ENCODE data around the gene NR3C2.

The NR3C2 gene

GRCh38 chr4:148081745-148082144, 360.5 kb downstream of the NR3C2 start:
- Histone ChIP-seq H3K23ac (ENCODE audit: low read length) (no peak overlapping the region), H3K36me3 (ENCODE audit: control insufficient read depth in 1 of 2, insufficient read depth in 2 of 2, low read length in 2 of 2) (peaks cover 8 to 14% of the 10 kb centered on the region in 2 experiments), H3K4me3 (ENCODE audit: low read depth, low read length) (no peak overlapping the region), H3K9me3 (ENCODE audit: insufficient read depth, low read depth, low read length) (peaks cover 2% of the 10 kb centered on the region), H3K4me2 (ENCODE audit: low read length) (no peak overlapping the region), H3K14ac (ENCODE audit: low read length) (no peak overlapping the region), H4K12ac (ENCODE audit: low read depth, low read length) (no peak overlapping the region), H3K79me1 (ENCODE audit: low read length) (no peaks in the 10 kb centered on the region), H4K91ac (ENCODE audit: low read depth, low read length) (no peak overlapping the region), H4K8ac (ENCODE audit: low read depth, low read length) (no peak overlapping the region), H3K9ac (ENCODE audit: low read length) (no peak overlapping the region), H3K79me2 (ENCODE audit: control insufficient read depth, insufficient read depth, low read length, poor library complexity) (no peaks in the 10 kb centered on the region), H2BK120ac (ENCODE audit: insufficient read depth, low read length, poor library complexity) (no peak overlapping the region), H3K18ac (ENCODE audit: low read length) (no peak overlapping the region), H2BK12ac (ENCODE audit: low read length) (no peak overlapping the region), H2AFZ (ENCODE audit: insufficient read depth, low read length, poor library complexity) (no peak overlapping the region), H3K4me1 (ENCODE audit: control insufficient read depth in 1 of 2, insufficient read depth in 2 of 2, low read length in 2 of 2) (no peaks in the 10 kb centered on the region), H2BK5ac (ENCODE audit: low read depth, low read length, poor library complexity) (no peak overlapping the region), H3K27ac (ENCODE audit: low read depth, low read length) (no peak overlapping the region), H3K4ac (ENCODE audit: low read depth, low read length) (no peak overlapping the region), H2AK5ac (ENCODE audit: low read length) (no peak overlapping the region), H3K27me3 (ENCODE audit: insufficient read depth, low read length) (no peaks in the 10 kb centered on the region)
- WGBS (ENCODE audit: extremely low coverage, insufficient coverage, insufficient read length) = no CpG with 5 or more reads among the region's 3 CpGs
- no peak for DNase-seq

DNA sequence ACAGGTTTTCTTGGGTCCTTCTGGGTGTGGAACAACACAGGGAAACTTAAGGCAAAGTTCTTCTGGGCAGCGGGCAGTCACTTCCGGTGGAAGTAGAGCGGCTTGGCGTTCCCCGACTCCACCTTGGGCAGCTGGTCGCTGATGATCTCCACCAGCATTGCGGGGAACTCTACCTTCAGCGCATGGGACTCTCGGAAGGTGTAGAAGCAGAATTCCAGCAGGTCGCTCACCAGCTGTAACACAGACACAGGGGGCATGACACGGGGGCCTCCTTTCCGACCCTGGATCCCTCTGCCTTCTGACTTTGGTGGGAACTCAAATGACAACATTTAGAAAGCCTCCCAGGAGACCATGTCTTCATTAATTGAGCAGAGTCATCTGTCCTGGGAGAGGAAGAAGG, 360.9 kb downstream of the NR3C2 start:
- no peak overlapping the region for H3K4me3 ChIP-seq (ENCODE audit: low read depth, low read length)
- peaks cover 8 to 14% of the 10 kb centered on the region in 2 experiments for H3K36me3 ChIP-seq (ENCODE audit: control insufficient read depth in 1 of 2, insufficient read depth in 2 of 2, low read length in 2 of 2)
- WGBS (ENCODE audit: extremely low coverage, insufficient coverage, insufficient read length) = no CpG with 5 or more reads among the region's 12 CpGs
- no peak overlapping the region for H4K91ac ChIP-seq (ENCODE audit: low read depth, low read length)
- no peak for DNase-seq
- no peak overlapping the region for H2AFZ ChIP-seq (ENCODE audit: insufficient read depth, low read length, poor library complexity)
- H3K4me1 ChIP-seq (ENCODE audit: control insufficient read depth in 1 of 2, insufficient read depth in 2 of 2, low read length in 2 of 2) = no peaks in the 10 kb centered on the region
- no peak overlapping the region for H3K9ac ChIP-seq (ENCODE audit: low read length)
- peaks cover 2% of the 10 kb centered on the region for H3K9me3 ChIP-seq (ENCODE audit: insufficient read depth, low read depth, low read length)
- no peak overlapping the region for H4K8ac ChIP-seq (ENCODE audit: low read depth, low read length)
- no peak overlapping the region for H3K4me2 ChIP-seq (ENCODE audit: low read length)
- H3K27ac ChIP-seq (ENCODE audit: low read depth, low read length) = no peak overlapping the region
- no peak overlapping the region for H3K18ac ChIP-seq (ENCODE audit: low read length)
- H3K27me3 ChIP-seq (ENCODE audit: insufficient read depth, low read length) = no peaks in the 10 kb centered on the region
- H3K4ac ChIP-seq (ENCODE audit: low read depth, low read length) = no peak overlapping the region
- H4K12ac ChIP-seq (ENCODE audit: low read depth, low read length) = no peak overlapping the region
- H2BK5ac ChIP-seq (ENCODE audit: low read depth, low read length, poor library complexity) = no peak overlapping the region
- no peaks in the 10 kb centered on the region for H3K79me1 ChIP-seq (ENCODE audit: low read length)
- no peak overlapping the region for H2BK120ac ChIP-seq (ENCODE audit: insufficient read depth, low read length, poor library complexity)
- no peak overlapping the region for H3K14ac ChIP-seq (ENCODE audit: low read length)
- no peak overlapping the region for H2BK12ac ChIP-seq (ENCODE audit: low read length)
- no peak overlapping the region for H3K23ac ChIP-seq (ENCODE audit: low read length)
- H2AK5ac ChIP-seq (ENCODE audit: low read length) = no peak overlapping the region
- H3K79me2 ChIP-seq (ENCODE audit: control insufficient read depth, insufficient read depth, low read length, poor library complexity) = no peaks in the 10 kb centered on the region

GRCh38 chr4:148079961-148080360, 362.3 kb downstream of the NR3C2 start:
- Histone ChIP-seq H3K27ac (ENCODE audit: low read depth, low read length) (no peak overlapping the region), H4K91ac (ENCODE audit: low read depth, low read length) (no peak overlapping the region), H4K12ac (ENCODE audit: low read depth, low read length) (no peak overlapping the region), H3K79me1 (ENCODE audit: low read length) (no peaks in the 10 kb centered on the region), H3K4me2 (ENCODE audit: low read length) (no peak overlapping the region), H3K4me3 (ENCODE audit: low read depth, low read length) (no peak overlapping the region), H3K9ac (ENCODE audit: low read length) (no peak overlapping the region), H3K14ac (ENCODE audit: low read length) (no peak overlapping the region), H2AFZ (ENCODE audit: insufficient read depth, low read length, poor library complexity) (no peak overlapping the region), H4K8ac (ENCODE audit: low read depth, low read length) (no peak overlapping the region), H2AK5ac (ENCODE audit: low read length) (no peak overlapping the region), H3K4me1 (ENCODE audit: control insufficient read depth in 1 of 2, insufficient read depth in 2 of 2, low read length in 2 of 2) (no peaks in the 10 kb centered on the region), H2BK5ac (ENCODE audit: low read depth, low read length, poor library complexity) (no peak overlapping the region), H2BK12ac (ENCODE audit: low read length) (no peak overlapping the region), H3K27me3 (ENCODE audit: insufficient read depth, low read length) (no peaks in the 10 kb centered on the region), H3K23ac (ENCODE audit: low read length) (no peak overlapping the region), H2BK120ac (ENCODE audit: insufficient read depth, low read length, poor library complexity) (no peak overlapping the region), H3K18ac (ENCODE audit: low read length) (no peak overlapping the region), H3K9me3 (ENCODE audit: insufficient read depth, low read depth, low read length) (peaks cover 3% of the 10 kb centered on the region), H3K79me2 (ENCODE audit: control insufficient read depth, insufficient read depth, low read length, poor library complexity) (no peaks in the 10 kb centered on the region), H3K4ac (ENCODE audit: low read depth, low read length) (no peak overlapping the region), H3K36me3 (ENCODE audit: control insufficient read depth in 1 of 2, insufficient read depth in 2 of 2, low read length in 2 of 2) (peaks cover 8 to 21% of the 10 kb centered on the region in 2 experiments)
- WGBS (ENCODE audit: extremely low coverage, insufficient coverage, insufficient read length) = no CpG with 5 or more reads among the region's 7 CpGs
- no peak for DNase-seq

GRCh38 chr4:148078061-148078460, 364.2 kb downstream of the NR3C2 start:
- H3K79me1 ChIP-seq (ENCODE audit: low read length) = no peaks in the 10 kb centered on the region
- no peak overlapping the region for H4K91ac ChIP-seq (ENCODE audit: low read depth, low read length)
- H3K4me3 ChIP-seq (ENCODE audit: low read depth, low read length) = no peak overlapping the region
- H2AFZ ChIP-seq (ENCODE audit: insufficient read depth, low read length, poor library complexity) = no peak overlapping the region
- H2BK5ac ChIP-seq (ENCODE audit: low read depth, low read length, poor library complexity) = no peak overlapping the region
- H3K18ac ChIP-seq (ENCODE audit: low read length) = no peak overlapping the region
- H2BK12ac ChIP-seq (ENCODE audit: low read length) = no peak overlapping the region
- no peak for DNase-seq
- no peaks in the 10 kb centered on the region for H3K4me1 ChIP-seq (ENCODE audit: control insufficient read depth in 1 of 2, insufficient read depth in 2 of 2, low read length in 2 of 2)
- H3K14ac ChIP-seq (ENCODE audit: low read length) = no peak overlapping the region
- no peak overlapping the region for H3K4ac ChIP-seq (ENCODE audit: low read depth, low read length)
- no peak overlapping the region for H3K23ac ChIP-seq (ENCODE audit: low read length)
- no CpG with 5 or more reads among the region's 2 CpGs for WGBS (ENCODE audit: extremely low coverage, insufficient coverage, insufficient read length)
- H4K8ac ChIP-seq (ENCODE audit: low read depth, low read length) = no peak overlapping the region
- H3K9ac ChIP-seq (ENCODE audit: low read length) = no peak overlapping the region
- no peak overlapping the region for H2AK5ac ChIP-seq (ENCODE audit: low read length)
- H3K27ac ChIP-seq (ENCODE audit: low read depth, low read length) = no peak overlapping the region
- peaks cover 16 to 34% of the 10 kb centered on the region in 2 experiments for H3K36me3 ChIP-seq (ENCODE audit: control insufficient read depth in 1 of 2, insufficient read depth in 2 of 2, low read length in 2 of 2)
- no peak overlapping the region for H2BK120ac ChIP-seq (ENCODE audit: insufficient read depth, low read length, poor library complexity)
- H3K27me3 ChIP-seq (ENCODE audit: insufficient read depth, low read length) = no peaks in the 10 kb centered on the region
- no peaks in the 10 kb centered on the region for H3K79me2 ChIP-seq (ENCODE audit: control insufficient read depth, insufficient read depth, low read length, poor library complexity)
- peaks cover 10% of the 10 kb centered on the region for H3K9me3 ChIP-seq (ENCODE audit: insufficient read depth, low read depth, low read length)
- H3K4me2 ChIP-seq (ENCODE audit: low read length) = no peak overlapping the region
- H4K12ac ChIP-seq (ENCODE audit: low read depth, low read length) = no peak overlapping the region
